CD4-positive, alpha-beta T cell treated with Interleukin-17A for 1 hour (primary cell): ENCODE data around the gene CHD6.

Experiments used
- DNase-seq: peaks from one replicate; pipeline ENCODE4 v3.0.0-alpha.2; 2020

Gene CHD6

DNA sequence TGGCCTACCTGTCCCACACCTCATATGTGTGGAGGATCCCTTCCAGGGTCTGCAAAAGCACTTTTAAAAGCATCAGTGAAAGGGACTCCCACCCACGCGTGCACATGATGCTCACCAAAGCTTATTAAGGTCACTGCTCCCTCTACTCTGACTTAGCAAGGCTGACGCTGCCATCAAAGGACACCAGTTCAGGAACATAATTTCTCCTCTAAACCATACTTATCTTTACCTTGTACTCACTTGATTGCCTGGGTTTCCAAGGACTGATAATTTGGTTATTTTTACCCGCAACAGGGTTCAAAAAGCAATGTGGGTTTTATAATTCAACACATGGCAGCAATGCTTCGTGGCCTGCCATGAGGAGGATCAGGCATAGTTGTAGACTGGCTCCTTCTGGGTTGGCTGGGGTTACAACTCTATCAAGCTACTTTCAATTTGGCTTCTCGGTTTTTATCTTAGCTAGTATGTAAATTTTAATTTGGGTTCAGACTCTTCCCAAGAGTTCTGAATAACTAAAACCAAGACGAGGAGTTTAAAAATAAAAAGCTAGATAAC, 199.4 kb downstream of the CHD6 start:
- no peak for DNase-seq

DNA sequence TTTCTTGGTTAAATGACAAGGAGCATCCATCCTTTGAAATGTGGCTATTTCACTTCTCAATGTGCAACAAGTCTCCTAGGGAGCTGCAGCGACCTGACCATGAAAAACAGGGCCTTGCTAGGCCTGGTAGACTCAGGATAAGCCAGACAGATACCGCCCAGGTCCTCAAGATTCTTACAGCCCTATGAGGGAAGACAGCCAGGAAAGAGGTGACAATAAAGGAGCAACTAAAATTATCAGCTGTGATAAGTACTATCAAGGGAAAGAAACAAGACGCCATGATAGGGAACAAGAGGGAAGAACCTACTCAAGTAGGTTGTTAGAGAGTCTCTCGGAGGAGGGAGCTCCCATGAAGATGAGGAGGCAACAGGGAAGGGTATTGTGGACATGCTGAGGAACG, 200.1 kb downstream of the CHD6 start:
- DNase-seq: no peak

DNA sequence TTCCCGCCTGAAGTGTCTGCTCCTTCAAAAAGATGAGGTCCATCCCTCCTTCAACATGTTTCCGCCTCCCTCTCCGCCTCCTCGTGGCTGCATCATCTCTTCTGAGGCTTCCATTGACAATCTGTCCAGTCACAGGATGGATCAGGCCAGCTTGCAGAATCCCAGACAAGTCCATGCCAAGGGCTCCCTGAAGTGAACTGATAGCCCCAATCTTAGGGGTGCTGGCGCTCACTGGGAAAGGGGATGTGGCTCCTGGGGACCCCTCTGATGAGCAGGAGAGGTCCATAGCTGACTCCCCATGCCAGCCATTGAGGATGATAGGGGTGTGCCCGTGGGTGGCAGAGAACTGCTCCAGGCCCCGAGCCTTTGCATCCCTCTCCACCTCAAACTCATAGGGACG, 203.0 kb downstream of the CHD6 start:
- no peak for DNase-seq

DNA sequence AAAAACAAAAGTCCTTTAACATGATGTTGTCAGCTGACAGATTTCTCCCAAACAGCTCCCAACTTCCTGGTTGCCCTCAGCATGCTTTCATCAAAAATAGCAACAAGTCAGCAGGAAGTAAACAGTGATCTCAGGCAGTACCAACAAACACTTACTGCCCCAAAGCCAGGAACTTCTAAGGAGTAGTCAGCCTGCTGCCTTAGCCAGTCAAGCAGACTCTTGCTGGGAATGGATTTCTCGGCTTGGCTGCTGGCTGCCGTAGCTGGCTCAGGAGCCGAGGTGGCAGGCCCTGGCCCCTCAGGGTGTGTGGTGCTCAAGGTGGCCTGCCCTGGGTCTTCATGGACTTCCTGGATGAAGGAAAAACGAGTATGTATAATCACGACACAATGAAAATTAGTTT, 205.0 kb downstream of the CHD6 start:
- no peak for DNase-seq

DNA sequence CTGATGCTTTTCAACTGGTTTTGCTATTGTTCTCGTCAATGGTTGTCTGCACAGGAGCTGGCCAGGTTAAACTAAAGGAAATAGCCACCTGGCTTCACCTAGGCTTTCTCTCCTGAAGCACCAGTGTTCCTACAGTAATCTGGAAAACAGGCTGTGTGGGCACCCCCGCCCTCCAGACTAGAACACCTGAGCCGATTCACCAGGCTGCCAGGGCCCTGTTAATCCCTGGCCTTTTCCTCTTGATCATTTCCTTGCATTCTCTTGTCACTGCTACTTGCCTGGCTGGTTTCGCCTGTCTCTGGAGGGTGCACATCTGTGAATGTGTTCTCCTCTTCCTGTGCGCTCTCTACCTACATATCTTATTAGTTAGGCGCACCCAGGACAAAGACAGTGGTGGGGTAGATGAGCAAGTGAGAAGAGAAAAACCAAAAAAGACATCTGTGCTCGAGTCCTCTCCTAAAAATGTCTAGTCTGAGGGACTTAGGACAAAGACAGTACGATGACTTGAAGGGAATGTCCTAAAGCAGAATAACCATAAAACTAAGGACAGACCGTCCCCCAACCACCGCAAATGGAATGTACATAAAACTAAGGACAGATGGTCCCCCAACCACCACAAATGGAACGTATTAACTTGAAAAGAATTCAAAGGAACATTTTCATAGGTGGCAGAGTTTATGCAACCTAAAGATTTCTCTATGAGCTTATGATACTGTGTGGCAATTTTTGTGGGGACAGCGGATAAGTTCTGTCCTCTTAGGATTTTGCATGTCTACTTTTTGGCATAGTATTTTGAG, 205.7 kb downstream of the CHD6 start:
- DNase-seq: no peak

DNA sequence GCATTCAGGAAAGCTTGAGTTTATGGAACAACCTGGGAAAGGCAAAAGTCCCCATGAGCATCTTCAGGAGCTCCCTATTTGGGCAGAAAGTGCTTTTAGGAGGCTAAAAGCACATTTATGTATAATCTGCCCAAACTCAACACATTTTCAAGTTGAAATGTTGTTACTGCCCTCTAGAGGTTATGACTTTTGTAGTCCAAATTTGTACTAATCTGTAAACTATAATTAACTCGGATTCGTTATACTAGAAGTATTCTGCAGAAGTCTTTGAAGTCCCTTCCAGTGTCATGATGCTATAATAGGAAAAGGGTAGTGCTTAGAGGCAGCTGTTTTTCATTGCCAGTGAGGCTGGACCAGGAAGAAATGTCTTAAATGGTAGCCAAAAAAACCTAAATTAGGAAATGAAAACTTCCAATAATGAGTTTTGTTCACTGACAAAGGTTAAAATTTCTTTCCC, 206.8 kb downstream of the CHD6 start:
- no peak for DNase-seq

DNA sequence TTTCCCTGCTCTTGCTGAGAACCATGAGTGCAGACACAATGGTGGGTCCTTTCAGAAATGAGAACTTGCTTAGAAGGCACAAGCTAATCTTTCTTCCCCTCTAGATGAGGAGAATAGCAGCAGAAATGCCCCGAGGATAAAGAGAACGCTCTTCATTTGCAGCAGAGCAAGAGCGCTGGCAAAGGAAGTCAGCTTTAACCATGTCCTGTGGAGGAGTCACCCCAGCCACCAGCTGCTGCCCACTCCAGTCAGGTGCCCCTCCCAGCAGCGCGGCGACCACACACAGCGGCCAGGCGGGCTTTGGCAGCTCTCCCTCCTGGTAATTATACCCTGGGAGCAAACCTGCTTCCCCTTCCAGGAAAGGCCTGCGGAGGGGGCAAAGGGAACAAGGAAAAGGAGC, 209.2 kb downstream of the CHD6 start:
- no peak for DNase-seq

DNA sequence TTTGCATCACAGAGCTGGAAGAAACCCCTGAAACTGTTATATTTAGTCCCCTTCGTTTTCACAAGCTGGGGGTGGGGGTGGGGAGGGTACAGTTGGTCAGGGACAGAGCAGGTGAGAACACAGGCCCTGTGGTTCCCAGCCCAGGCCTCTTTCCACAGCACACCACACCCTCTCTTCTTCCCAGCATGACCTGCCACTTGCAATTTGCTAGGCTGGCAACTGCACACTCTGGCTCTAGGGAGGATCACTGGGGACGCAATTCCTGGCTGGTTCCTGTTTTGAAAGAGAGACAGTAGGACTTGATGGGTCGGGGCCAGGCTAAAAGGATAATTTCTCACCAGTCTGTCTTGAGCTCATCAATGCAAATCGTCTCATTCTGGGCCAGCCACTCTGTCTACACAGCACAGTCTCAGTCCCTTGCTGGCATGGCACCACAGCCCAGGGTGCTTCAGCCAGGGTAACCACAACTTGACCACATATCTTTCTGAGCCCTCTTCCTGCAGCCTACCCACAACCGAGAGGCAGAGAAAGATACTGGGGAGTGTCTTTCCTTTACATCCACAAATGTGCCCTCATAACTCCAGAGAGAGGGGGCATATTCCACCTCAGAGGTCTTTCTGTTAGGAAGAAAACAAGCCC, 209.9 kb downstream of the CHD6 start:
- peak; percentile 8 for DNase-seq

DNA sequence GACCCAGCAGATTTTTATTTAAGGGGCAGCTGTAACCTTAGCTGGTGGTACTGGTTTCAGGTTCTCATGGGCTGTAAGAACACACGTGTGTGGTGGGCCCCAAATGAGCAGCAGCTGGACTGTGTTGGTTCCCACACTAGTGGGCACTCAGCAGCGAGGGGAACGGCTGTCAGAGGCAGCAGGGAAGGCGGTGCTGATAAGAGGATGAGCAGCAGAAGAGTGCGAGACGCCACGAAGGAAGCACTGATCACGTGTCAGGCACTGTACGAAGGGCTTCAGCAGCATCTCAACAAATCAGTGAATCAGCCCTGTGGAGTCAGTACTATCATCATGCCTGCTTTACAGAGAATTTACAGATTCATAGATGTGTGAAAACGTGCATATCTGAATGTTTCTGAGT, 210.6 kb downstream of the CHD6 start:
- DNase-seq: no peak

DNA sequence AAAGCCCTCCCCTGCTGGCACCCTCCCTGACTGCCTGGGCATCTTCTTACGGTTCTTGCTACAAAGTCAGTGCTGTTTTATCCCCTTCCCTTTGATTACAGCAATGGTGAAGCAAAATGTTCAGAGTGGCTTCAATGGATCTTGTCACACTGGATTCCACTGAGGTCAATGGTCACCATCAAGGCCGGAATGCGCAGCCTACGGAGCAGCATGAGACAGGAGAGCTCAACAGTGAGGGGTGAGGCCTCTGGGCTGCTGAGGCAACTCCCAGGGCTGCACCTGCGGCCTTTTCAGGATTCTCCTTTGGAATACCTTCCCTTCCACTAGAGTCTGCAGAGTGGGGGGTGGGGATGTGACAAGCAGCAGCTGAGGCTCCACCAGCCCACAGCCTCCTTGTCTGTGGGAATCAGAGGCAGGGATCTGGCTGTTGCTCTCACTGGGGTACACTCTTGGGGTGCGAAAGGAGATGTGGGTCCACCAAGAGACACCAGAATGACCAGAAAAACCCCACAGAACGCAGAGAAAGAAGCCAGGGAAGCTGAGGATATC, 211.2 kb downstream of the CHD6 start:
- no peak for DNase-seq

DNA sequence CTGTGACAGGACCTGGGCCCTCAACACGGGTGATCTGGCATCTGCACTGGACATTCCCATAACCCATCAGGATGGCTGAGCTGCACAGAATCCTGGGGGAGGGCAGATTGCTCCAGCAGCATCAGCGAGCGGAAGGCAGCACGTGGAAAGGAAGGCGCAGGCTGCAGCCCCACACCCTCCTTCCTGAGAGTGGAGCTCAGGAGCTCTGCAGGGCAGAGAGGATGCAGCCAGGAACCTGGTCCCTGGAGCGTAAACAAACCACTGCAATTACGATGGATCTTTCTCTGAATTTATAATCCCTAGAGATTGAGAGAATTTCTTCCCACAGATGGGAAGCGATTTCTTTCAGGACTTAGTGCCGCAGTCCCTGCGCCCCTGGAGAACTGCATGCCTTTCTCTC, 211.8 kb downstream of the CHD6 start:
- DNase-seq: no peak

DNA sequence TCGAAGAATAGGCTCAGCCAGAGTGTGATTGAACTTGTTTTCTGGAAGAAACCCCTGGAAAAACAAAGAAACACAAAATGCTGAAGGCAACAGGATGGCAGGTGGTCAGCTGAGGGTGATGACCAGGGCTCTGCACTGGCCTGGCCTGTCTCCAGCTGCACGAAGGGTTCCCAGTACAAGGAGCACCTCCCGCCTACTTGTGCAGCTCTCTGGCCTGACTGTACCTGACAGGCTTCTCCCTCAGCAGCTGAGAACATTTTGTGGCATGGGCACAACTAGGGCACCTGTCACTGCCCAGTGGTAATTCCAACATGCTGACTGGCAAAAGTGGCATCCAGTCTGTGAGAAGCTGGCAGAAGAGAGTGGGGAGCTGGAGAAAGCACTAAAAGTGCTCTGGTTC, 212.7 kb downstream of the CHD6 start:
- no peak for DNase-seq

DNA sequence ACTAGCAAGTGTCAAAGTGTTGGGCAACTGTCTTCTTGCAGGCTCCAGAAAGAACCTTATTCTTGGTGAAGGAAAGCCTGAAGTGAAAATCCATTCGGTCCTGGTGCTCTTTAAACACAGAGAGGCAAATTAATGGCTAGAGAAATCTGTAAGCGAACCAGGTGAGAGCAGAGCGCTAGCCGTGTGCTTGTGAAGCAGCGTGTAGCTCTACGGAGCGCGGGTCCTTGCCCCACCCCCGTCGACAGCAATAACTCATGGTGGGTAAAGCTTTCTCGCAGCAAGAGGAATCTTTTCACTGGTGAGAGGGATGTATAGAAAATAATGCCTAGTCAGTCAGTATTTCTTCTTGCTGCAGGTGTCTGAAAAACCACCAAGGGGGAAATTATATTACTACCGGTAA, 214.6 kb downstream of the CHD6 start:
- DNase-seq: no peak

DNA sequence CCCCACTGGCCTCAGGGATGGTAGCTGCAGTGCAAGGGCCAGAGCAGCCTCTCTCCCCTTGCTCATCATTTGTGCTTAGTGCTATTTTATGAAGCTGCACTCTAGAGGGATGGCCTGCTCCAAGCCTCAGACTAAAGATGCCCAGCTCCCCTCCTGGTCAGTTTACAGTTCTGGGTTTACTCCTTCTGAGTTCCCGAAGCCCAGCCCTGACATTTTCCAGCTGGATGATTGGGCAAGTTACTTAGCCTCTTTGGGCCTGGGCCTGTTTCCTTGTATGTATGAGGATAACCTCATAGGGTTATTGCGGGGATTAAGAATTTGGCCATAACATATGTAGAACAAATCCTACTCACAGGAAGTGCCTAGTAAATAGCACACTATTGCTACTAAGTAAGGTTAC, 219.8 kb downstream of the CHD6 start:
- no peak for DNase-seq

DNA sequence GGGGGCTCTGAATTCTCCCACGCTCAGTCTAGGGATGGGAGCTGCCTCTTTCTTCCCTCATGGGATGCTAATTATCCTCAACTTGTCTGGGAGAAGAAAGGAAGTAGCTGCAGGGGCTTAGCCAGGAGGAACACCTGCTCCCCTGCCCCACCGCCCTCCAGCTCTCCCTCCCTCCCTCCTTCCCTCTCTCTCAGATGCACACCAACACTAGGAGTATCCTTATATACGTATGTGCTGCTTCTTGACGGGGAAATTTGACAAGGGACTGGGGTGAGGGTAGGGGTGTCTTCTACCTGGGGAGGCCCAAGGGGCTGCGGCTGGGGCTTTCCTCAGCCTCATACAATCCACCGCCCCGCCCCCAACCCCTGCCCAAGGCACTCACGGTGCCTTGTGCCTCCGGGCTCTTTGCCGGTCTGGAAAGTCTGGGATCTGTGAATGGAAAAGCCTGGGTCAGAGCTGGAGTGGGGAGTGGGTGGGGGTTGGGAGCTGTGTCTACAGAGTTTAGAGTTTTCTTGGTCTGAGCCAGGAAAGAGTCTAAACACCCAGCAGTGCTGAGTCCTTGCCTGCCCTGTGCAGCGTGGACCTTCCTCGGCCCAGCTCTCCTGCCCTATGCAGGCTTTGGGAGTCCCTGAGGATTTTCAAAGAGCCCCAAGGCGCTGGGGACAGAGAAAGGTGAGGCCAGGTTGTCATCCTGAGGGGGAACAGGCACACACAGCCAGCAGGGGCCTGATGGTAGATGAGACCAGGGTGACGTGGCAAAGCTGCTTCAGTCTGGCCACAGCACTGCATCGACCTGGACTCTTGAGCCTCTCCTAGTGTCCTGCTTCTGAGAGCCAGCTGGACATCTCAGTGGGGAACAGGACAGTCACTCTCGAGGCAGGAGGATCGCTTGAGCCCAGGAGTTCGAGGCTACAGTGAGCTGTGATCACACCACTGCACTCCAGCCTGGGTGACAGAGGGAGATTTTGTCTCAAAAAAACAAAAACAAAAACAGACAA, 222.2 kb downstream of the CHD6 start:
- DNase-seq: no peak

DNA sequence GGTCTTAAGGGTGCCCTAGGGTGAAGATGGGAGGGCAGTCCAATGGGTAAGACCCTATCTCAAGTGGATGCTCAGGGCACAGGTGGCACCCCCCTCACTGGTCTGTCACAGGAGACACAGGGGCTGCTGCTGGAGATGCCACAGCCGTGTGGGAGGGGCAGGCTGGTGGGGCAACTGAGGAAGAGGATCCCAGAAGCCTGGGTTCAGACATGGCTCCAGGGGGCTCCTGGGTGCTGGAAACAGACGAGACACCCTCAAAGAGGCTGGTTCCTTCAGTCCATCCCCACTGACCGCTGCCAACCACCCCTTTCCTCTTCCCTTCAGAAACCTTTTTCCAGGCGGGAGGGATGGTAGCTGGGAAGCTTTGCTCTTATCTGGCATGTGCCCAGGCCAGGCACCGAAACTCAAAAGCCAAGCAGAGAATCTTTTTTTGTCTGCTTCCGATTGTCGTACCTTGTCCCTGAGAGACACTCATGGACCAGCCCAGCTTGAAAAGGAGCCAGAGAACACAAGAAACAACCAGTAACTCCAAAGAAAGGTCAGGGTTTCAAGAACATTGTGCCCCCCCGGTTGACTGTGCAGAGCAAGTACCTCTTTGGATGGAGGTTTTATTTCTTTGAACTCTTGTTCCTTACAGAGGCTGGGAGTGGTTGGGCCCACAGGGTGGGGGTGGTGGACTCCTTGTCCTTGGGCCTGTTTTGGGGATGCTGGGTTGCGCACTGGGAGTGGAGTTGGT, 223.1 kb downstream of the CHD6 start:
- DNase-seq: no peak

DNA sequence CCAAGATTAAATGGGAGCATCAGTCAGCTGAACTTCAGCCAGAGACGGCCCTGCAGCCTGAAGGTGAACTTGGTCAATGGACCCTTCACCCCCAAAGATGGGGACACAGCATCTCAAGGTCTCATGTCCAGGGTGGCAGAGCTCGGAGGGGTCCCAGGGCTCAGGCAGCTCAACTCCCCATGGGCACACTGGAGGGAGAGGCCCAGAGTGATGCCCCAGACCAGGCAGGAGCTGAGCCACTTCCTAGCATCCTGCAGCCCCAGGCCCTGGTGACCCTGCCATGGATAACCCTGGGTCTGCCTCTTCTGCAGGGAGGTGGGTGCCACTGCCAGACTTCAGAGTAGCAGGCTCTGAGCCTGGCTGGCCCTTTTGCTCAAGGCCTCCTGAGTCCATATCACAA, 224.1 kb downstream of the CHD6 start:
- no peak for DNase-seq

DNA sequence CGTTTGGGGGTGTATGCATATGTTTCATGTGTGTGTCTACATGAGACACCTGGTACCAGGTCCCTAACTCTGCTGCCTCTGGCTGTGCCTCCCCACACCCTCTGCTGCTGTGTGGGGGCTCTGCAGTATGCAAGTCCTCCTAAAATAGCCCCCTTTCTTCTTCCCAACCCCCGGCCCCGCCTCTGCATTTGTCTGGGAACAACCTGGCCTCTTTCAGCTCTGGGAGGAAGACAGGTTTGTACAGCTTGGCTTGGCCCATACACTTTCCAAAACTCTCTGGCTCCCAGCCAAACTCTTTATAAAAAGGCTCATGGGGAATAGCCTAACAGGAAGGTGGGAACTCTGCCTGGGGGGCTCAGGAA, 224.5 kb downstream of the CHD6 start:
- DNase-seq: no peak

DNA sequence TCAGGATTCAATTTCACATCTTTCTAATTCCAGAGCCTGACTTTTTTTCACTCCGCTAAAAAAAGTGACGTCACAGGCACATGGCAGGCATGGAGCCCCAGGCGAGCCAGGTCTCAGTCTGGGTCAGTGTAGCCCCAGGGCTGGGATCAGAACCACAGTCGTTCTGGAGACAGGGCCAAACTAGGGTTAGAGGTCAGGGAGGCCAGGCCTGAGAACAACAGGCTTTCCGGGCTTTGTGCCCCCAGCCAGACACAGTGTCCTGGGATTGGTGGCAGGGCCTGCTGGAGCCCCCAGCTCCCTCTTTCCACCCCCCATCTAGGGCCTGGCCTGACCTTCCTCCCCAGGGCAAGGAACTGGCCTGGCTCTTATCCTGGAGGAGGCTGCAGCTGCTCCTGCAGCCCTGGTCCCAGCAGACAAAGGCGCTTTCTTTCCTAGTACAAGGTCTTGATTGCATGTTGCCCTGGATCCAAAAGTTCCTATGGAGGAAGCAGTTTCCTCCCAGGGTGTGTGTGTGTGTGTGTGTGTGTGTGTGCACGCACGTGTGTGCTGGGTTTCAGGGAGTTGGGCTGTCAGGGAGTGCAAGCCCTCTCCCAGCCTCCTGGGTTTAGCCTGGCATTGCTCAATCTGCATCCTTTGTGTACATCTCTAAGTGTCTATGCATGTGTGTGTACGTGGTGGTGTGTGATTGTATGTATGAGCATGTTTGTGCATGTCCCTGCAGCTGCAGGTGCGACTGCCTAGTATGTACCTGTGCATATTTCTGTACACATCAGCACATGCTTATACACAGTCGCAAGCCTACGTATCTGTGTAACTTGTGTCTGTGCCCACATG, 225.1 kb downstream of the CHD6 start:
- DNase-seq: no peak

DNA sequence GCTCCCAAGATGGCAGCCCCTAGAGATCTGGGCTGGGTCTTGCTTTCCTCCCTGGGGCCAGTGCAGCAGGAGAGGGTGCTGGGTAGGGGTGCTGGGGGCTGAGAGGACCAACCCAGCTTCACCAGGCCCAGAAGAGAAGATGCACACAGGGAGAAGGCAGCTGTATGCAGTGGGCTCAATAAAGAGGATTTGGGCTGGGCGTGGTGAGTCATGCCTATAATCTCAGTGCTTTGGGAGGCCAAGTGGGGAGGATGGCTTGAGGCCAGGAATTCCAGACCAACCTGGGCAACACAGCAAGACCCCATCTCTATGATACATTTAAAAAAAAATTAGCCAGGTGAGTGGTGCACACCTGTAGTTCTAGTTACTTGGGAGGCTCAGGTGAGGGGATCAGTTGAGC, 225.9 kb downstream of the CHD6 start:
- no peak for DNase-seq

DNA sequence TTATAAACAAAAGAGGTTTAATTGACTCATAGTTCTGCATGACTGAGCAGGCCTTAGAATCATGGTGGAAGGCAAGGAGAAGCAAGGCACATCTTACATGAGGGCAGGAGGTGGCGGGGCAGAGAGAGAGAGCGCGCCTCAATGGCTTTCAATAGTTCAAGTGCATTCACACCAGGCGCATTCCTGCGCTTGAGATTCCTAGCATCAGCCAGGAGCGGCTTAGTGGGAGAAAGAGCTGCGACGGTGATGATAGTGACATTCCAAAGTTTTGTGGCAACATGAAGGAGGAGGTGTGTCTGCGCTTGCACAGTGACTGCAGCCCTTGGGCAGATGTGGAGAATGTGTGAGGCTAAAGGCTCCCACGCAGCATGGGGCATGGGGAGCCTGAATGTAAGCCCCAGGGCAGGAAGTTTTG, 226.6 kb downstream of the CHD6 start:
- DNase-seq: no peak
